K562 (cell line): ENCODE data around the gene YTHDC1. TPM values are rescaled to one million over a fixed set of nuclear protein-coding genes. Genes with fewer than 3 reads are reported as not detected.
A peak's percentile ranks its signal among the peaks of the same experiment; 100 is the strongest.

ENCODE experiments used
- NONO ChIP-seq, 2 experiments: fragments of 200-400 bp in 1 of 2; fragments of 450-650 bp in 1 of 2; formaldehyde crosslinking in 1 of 2; IDR thresholded peaks; 2 replicates each; pipeline ENCODE4 v1.6.1; 2017; ENCODE audit warnings: low read depth in 2 of 2, mild to moderate bottlenecking in 2 of 2, moderate library complexity in 2 of 2, low read length in 1 of 2
- RBM25 ChIP-seq: fragments of 200-400 bp; formaldehyde crosslinking; IDR thresholded peaks from 2 replicates; pipeline ENCODE4 v1.6.1; 2018; ENCODE audit warnings: low read length, low read depth, moderate library complexity; ENCODE audit not compliant: severe bottlenecking
- ZNF347 ChIP-seq: fragments of 450-650 bp; formaldehyde crosslinking; IDR thresholded peaks from 2 replicates; pipeline ENCODE4 v1.4.0; 2020; ENCODE audit warnings: low read depth, mild to moderate bottlenecking, moderate library complexity
- polyA plus RNA-seq, 8 experiments: library from polyadenylated mRNA; depleted of rRNA in 4 of 8; stranded (reverse) in 5 of 8; unstranded in 3 of 8; fragments of >200 nt; fragmentation: Nextera tagmentation in 2 of 8; fragmentation: Illumina TruSeq in 1 of 8; extraction: Ambion mirVana in 2 of 8; extraction: Trizol in 1 of 8; gene quantifications; 2 replicates each; pipeline versions ENCODE4 v1.2.1 to v1.2.3, GENCODE V29; 2011 to 2014; ENCODE audit warnings: inconsistent platforms in 1 of 8, missing spikeins in 1 of 8
- total RNA-seq, 7 experiments: library from RNA; depleted of rRNA in 6 of 7; stranded (reverse); fragments of >200 nt in 6 of 7; fragmentation: Illumina TruSeq in 2 of 7; extraction: Trizol in 2 of 7; gene quantifications; 2 replicates each; pipeline versions ENCODE4 v1.2.1 to v1.2.3, GENCODE V29; 2011 to 2021; ENCODE audit warnings: low replicate concordance in 1 of 7
- TF ChIP-seq, protein P1 (sequence below): fragments of 450-650 bp; IDR thresholded peaks from 2 replicates; pipeline ENCODE4 v1.6.1; 2018; ENCODE audit not compliant: partially characterized antibody
- TF ChIP-seq, protein P2 (sequence below): conservative IDR thresholded peaks from 2 replicates; pipeline ENCODE4 v1.6.1; 2011; ENCODE audit warnings: low read depth, mild to moderate bottlenecking, low read length; ENCODE audit not compliant: control insufficient read depth
- TF ChIP-seq, protein P3 (sequence below): fragments of 450-650 bp; formaldehyde crosslinking; IDR thresholded peaks from 2 replicates; pipeline ENCODE4 v1.4.0; 2020; ENCODE audit warnings: mild to moderate bottlenecking
- TF ChIP-seq, protein P4 (sequence below): sonication (generic); formaldehyde crosslinking; IDR thresholded peaks from 2 replicates; pipeline ENCODE4 v1.8.0; 2022; ENCODE audit warnings: missing genetic modification reagents, mild to moderate bottlenecking, borderline replicate concordance
- TF ChIP-seq, protein P5 (sequence below): sonication (generic); formaldehyde crosslinking; IDR thresholded peaks from 2 replicates; pipeline ENCODE4 v1.8.0; 2023; ENCODE audit warnings: missing genetic modification reagents, mild to moderate bottlenecking, borderline replicate concordance
- TF ChIP-seq, protein P6 (sequence below): fragments of 250-450 bp; sonication (Bioruptor Pico); IDR thresholded peaks from 2 replicates; pipeline ENCODE4 v1.4.0; 2020

Gene YTHDC1
- total and polyA plus RNA-seq, 9 of the 15 experiments (the other 6 are each of a cell fraction or from before 2014, with no cell fraction given): 9.8 to 65.4 (median 51.7) TPM

DNA sequence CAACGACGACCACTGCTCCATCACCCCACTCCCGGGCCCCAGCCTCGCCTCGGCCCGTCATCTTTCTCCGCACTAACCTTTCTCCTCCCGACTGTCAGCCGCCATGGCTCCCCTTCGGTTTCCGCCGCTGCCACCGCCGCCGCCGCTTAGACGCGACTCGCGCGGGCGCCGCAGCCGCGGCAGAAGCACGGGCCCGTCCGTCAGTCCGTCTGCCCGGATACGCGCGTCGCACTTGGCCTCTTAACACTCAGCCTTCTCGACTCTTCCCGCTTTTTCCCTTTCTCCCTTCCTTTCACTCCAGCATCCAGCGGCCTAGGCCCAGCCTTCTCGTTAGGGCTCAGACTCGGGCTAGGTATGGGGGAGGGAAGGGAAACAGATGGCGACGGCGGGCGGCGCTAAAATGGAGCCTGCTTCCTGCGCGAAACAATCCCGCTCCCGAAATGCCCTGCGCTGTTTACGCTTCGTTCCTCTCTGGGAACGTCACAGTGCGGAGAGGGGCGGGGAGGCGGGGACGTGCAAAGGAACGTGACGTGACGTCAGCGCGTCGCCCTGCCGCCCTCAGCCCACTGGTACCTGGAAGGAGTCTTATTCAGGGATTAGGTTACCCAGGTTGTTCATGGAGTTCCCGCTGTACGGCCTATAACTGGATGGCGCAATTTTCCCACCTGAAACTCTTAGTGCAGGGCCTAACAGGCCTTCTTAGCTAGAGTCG lies at the start of gene YTHDC1 (continued):
- TF ChIP-seq, protein P1, sequence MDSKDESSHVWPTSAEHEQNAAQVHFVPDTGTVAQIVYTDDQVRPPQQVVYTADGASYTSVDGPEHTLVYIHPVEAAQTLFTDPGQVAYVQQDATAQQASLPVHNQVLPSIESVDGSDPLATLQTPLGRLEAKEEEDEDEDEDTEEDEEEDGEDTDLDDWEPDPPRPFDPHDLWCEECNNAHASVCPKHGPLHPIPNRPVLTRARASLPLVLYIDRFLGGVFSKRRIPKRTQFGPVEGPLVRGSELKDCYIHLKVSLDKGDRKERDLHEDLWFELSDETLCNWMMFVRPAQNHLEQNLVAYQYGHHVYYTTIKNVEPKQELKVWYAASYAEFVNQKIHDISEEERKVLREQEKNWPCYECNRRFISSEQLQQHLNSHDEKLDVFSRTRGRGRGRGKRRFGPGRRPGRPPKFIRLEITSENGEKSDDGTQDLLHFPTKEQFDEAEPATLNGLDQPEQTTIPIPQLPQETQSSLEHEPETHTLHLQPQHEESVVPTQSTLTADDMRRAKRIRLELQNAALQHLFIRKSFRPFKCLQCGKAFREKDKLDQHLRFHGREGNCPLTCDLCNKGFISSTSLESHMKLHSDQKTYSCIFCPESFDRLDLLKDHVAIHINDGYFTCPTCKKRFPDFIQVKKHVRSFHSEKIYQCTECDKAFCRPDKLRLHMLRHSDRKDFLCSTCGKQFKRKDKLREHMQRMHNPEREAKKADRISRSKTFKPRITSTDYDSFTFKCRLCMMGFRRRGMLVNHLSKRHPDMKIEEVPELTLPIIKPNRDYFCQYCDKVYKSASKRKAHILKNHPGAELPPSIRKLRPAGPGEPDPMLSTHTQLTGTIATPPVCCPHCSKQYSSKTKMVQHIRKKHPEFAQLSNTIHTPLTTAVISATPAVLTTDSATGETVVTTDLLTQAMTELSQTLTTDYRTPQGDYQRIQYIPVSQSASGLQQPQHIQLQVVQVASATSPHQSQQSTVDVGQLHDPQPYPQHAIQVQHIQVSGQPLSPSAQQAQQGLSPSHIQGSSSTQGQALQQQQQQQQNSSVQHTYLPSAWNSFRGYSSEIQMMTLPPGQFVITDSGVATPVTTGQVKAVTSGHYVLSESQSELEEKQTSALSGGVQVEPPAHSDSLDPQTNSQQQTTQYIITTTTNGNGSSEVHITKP: no peak
- TF ChIP-seq, protein P2, sequence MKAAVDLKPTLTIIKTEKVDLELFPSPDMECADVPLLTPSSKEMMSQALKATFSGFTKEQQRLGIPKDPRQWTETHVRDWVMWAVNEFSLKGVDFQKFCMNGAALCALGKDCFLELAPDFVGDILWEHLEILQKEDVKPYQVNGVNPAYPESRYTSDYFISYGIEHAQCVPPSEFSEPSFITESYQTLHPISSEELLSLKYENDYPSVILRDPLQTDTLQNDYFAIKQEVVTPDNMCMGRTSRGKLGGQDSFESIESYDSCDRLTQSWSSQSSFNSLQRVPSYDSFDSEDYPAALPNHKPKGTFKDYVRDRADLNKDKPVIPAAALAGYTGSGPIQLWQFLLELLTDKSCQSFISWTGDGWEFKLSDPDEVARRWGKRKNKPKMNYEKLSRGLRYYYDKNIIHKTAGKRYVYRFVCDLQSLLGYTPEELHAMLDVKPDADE: 0 out of 2 replicates have a peak, but pooled peaks have one; percentile 67
- TF ChIP-seq, protein P3, sequence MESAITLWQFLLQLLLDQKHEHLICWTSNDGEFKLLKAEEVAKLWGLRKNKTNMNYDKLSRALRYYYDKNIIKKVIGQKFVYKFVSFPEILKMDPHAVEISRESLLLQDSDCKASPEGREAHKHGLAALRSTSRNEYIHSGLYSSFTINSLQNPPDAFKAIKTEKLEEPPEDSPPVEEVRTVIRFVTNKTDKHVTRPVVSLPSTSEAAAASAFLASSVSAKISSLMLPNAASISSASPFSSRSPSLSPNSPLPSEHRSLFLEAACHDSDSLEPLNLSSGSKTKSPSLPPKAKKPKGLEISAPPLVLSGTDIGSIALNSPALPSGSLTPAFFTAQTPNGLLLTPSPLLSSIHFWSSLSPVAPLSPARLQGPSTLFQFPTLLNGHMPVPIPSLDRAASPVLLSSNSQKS: no peak
- TF ChIP-seq ZNF347 (CRISPR knock-in tag) (no peak), RBM25 (no peak), NONO (IDR thresholded peaks at IDR 0.05; ENCODE audit: low read depth in 2 of 2, low read length in 1 of 2) (no peak)
- TF ChIP-seq, protein P4, sequence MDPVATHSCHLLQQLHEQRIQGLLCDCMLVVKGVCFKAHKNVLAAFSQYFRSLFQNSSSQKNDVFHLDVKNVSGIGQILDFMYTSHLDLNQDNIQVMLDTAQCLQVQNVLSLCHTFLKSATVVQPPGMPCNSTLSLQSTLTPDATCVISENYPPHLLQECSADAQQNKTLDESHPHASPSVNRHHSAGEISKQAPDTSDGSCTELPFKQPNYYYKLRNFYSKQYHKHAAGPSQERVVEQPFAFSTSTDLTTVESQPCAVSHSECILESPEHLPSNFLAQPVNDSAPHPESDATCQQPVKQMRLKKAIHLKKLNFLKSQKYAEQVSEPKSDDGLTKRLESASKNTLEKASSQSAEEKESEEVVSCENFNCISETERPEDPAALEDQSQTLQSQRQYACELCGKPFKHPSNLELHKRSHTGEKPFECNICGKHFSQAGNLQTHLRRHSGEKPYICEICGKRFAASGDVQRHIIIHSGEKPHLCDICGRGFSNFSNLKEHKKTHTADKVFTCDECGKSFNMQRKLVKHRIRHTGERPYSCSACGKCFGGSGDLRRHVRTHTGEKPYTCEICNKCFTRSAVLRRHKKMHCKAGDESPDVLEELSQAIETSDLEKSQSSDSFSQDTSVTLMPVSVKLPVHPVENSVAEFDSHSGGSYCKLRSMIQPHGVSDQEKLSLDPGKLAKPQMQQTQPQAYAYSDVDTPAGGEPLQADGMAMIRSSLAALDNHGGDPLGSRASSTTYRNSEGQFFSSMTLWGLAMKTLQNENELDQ (CRISPR knock-in tag): no peak
- TF ChIP-seq, protein P5, sequence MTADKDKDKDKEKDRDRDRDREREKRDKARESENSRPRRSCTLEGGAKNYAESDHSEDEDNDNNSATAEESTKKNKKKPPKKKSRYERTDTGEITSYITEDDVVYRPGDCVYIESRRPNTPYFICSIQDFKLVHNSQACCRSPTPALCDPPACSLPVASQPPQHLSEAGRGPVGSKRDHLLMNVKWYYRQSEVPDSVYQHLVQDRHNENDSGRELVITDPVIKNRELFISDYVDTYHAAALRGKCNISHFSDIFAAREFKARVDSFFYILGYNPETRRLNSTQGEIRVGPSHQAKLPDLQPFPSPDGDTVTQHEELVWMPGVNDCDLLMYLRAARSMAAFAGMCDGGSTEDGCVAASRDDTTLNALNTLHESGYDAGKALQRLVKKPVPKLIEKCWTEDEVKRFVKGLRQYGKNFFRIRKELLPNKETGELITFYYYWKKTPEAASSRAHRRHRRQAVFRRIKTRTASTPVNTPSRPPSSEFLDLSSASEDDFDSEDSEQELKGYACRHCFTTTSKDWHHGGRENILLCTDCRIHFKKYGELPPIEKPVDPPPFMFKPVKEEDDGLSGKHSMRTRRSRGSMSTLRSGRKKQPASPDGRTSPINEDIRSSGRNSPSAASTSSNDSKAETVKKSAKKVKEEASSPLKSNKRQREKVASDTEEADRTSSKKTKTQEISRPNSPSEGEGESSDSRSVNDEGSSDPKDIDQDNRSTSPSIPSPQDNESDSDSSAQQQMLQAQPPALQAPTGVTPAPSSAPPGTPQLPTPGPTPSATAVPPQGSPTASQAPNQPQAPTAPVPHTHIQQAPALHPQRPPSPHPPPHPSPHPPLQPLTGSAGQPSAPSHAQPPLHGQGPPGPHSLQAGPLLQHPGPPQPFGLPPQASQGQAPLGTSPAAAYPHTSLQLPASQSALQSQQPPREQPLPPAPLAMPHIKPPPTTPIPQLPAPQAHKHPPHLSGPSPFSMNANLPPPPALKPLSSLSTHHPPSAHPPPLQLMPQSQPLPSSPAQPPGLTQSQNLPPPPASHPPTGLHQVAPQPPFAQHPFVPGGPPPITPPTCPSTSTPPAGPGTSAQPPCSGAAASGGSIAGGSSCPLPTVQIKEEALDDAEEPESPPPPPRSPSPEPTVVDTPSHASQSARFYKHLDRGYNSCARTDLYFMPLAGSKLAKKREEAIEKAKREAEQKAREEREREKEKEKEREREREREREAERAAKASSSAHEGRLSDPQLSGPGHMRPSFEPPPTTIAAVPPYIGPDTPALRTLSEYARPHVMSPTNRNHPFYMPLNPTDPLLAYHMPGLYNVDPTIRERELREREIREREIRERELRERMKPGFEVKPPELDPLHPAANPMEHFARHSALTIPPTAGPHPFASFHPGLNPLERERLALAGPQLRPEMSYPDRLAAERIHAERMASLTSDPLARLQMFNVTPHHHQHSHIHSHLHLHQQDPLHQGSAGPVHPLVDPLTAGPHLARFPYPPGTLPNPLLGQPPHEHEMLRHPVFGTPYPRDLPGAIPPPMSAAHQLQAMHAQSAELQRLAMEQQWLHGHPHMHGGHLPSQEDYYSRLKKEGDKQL (CRISPR knock-in tag): no peak
- TF ChIP-seq, protein P6, sequence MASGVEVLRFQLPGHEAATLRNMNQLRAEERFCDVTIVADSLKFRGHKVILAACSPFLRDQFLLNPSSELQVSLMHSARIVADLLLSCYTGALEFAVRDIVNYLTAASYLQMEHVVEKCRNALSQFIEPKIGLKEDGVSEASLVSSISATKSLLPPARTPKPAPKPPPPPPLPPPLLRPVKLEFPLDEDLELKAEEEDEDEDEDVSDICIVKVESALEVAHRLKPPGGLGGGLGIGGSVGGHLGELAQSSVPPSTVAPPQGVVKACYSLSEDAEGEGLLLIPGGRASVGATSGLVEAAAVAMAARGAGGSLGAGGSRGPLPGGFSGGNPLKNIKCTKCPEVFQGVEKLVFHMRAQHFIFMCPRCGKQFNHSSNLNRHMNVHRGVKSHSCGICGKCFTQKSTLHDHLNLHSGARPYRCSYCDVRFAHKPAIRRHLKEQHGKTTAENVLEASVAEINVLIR (CRISPR knock-in tag): peak; percentile 89
